Upper lobe of right lung (tissue), 1 donor: ENCODE results near the gene PLN. TPM values are rescaled to one million over a fixed set of nuclear protein-coding genes. Genes with fewer than 3 reads are reported as not detected.

Experiments used
- ATAC-seq: fragments of 200-7000 bp; cut with Tn5 transposase; one replicate; pipeline ENCODE4 v1.9.1; 2020; ENCODE audit warnings: mild to moderate bottlenecking, moderate library complexity
- DNase-seq: peaks from one replicate; pipeline ENCODE4 v3.0.0-alpha.2; 2020
- H3K27ac ChIP-seq: fragments of 200-600 bp; one replicate; pipeline ENCODE4 v1.8.0; 2022
- H3K27me3 ChIP-seq: fragments of 200-600 bp; one replicate; pipeline ENCODE4 v1.8.0; 2022; ENCODE audit warnings: mild to moderate bottlenecking
- H3K36me3 ChIP-seq: fragments of 200-600 bp; one replicate; pipeline ENCODE4 v1.8.0; 2022
- H3K4me1 ChIP-seq: fragments of 200-600 bp; one replicate; pipeline ENCODE4 v1.8.0; 2022
- H3K4me3 ChIP-seq: fragments of 200-600 bp; one replicate; pipeline ENCODE4 v1.8.0; 2022; ENCODE audit warnings: mild to moderate bottlenecking
- H3K9me3 ChIP-seq: fragments of 200-600 bp; one replicate; pipeline ENCODE4 v1.8.0; 2022
- CTCF ChIP-seq: fragments of 200-600 bp; IDR thresholded peaks from one replicate; pipeline ENCODE4 v1.8.0; 2022; ENCODE audit warnings: antibody characterized with exemption
- intact Hi-C: fragments of 100-400 bp; cut with DNase I; formaldehyde crosslinking; loops from one replicate; pipeline ENCODE4 v1.11.0; 2022
- total RNA-seq: library from RNA; stranded (reverse); fragmentation: NEBNext Ultra II Directional; extraction: Animal tissue kit (Norgen Biotek cat#: 25700); gene quantifications from one replicate; pipeline ENCODE4 v1.2.1, GENCODE V29; 2021
- donor health status: DM: no; HTN: yes; CAD: no; lungs with severe emphysema.

Gene PLN
- total RNA-seq, 1 donor from 2014 or later = 5.8 TPM

- H3K4me1 ChIP-seq = no peaks in the 10 kb centered on the region
Measured at GRCh38 chr6:118594877-118595276, 46.8 kb downstream of the PLN start.

GRCh38 chr6:118596774-118597320, 48.8 kb downstream of the PLN start:
- ATAC-seq = no peak
- intact Hi-C loops = no loop called here
- no peaks in the 10 kb centered on the region for H3K4me1 ChIP-seq
- H3K27ac ChIP-seq = no peak overlapping the region
- H3K36me3 ChIP-seq = no peaks in the 10 kb centered on the region
- no peak overlapping the region for H3K4me3 ChIP-seq
- no peaks in the 10 kb centered on the region for H3K27me3 ChIP-seq
- TF ChIP-seq CTCF = no peak
- no peaks in the 10 kb centered on the region for H3K9me3 ChIP-seq
- no peak for DNase-seq

More at GRCh38 chr6:118594877-118595276, 46.8 kb downstream of the PLN start:
- ATAC-seq (peak; percentile 37), DNase-seq (no peak)
- no peaks in the 10 kb centered on the region for H3K27me3 ChIP-seq
- H3K36me3 ChIP-seq = no peaks in the 10 kb centered on the region
- TF ChIP-seq CTCF = no peak
- intact Hi-C loops = no loop called here
- H3K27ac ChIP-seq = no peak overlapping the region
- no peak overlapping the region for H3K4me3 ChIP-seq
- H3K9me3 ChIP-seq = no peaks in the 10 kb centered on the region

DNA sequence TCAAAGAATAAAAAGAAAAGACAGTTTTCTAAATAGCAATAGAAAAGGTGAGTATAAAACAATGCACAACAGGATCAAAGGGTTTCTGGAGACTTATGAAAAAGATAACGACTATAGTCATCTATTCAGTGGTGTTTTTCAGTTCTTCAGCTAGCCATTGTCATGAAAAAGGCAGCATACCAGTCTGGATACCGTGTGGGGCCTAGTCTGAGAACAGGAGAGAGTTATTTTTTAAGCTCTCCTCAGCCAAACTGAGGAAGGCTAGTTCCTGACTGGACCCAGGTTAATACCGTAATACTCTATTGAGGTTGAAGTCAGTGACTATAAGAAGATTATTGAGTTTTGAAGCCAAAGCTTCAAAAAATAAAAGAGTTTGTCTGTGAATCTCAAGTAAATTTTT, 49.5 kb downstream of the PLN start:
- Histone ChIP-seq H3K27ac (no peak overlapping the region), H3K9me3 (no peaks in the 10 kb centered on the region), H3K36me3 (no peaks in the 10 kb centered on the region), H3K4me3 (no peak overlapping the region), H3K27me3 (no peaks in the 10 kb centered on the region), H3K4me1 (no peaks in the 10 kb centered on the region)
- ATAC-seq (no peak), DNase-seq (no peak)
- intact Hi-C loops = no loop called here
- TF ChIP-seq CTCF = no peak

GRCh38 chr6:118598324-118598723, 50.2 kb downstream of the PLN start:
- intact Hi-C loops = no loop called here
- no peak for TF ChIP-seq CTCF
- Histone ChIP-seq H3K9me3 (no peaks in the 10 kb centered on the region), H3K4me3 (no peak overlapping the region), H3K27me3 (no peaks in the 10 kb centered on the region), H3K36me3 (no peaks in the 10 kb centered on the region), H3K27ac (no peak overlapping the region), H3K4me1 (no peaks in the 10 kb centered on the region)
- ATAC-seq (no peak), DNase-seq (no peak)

DNA sequence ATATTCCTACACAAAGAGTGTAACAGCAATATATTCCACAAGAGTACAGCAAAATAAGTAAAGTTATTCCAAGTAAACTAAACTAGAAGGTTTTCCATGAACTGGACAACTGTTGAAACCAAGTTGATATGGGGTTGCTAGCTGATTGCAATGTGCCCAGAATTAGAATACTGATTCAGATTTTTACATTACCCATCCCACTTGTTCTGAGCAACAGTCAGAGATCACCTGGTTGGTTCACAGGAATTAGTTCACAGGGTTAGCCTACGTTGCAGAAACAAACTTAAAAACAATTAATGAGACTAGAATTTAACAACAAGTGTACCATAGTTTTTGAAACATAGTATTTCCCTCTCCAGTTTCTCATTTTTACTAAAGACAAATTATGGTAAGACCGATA, 54.2 kb downstream of the PLN start:
- intact Hi-C loops = no loop called here
- ATAC-seq (no peak), DNase-seq (no peak)
- Histone ChIP-seq H3K9me3 (no peaks in the 10 kb centered on the region), H3K27me3 (no peaks in the 10 kb centered on the region), H3K36me3 (no peaks in the 10 kb centered on the region), H3K27ac (no peak overlapping the region), H3K4me3 (no peak overlapping the region), H3K4me1 (no peaks in the 10 kb centered on the region)
- TF ChIP-seq CTCF = no peak

DNA sequence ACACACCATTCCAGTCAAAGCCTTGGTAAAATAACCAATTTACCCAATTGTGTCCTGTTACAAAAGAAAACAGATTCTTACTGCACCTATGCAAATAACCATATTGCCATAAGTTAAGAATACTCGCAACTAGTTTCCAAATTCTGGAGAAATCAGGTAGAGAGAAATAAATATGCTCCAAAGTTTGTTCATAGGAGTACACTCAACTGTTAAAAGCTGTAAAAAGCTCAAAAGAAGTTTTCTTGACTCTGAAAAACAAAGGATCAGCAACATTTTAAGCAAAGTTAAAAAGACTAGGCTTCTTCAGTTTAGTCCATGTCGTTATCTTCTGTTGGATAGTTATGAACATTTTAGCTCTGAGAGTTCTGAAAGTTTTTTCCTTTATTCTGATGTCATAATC, 55.3 kb downstream of the PLN start:
- intact Hi-C loops = no loop called here
- Histone ChIP-seq H3K4me1 (no peaks in the 10 kb centered on the region), H3K9me3 (no peaks in the 10 kb centered on the region), H3K4me3 (no peak overlapping the region), H3K27ac (no peak overlapping the region), H3K36me3 (no peaks in the 10 kb centered on the region), H3K27me3 (no peaks in the 10 kb centered on the region)
- no peak for TF ChIP-seq CTCF
- ATAC-seq (no peak), DNase-seq (no peak)
